HepG2 (cell line): ENCODE data around the gene SLIT3. TPM values are rescaled to one million over a fixed set of nuclear protein-coding genes. Genes with fewer than 3 reads are reported as not detected.

Source experiments
- ATAC-seq: fragments of 200-7000 bp; cut with Tn5 transposase; 3 replicates; pipeline ENCODE4 v1.9.1; 2020; ENCODE audit warnings: mild to moderate bottlenecking, moderate library complexity
- BruUV-seq: library from RNA; stranded (reverse); fragments of 400-500 nt; replicated peaks from 2 replicates; lab custom pipeline; 2021; lab: Mats Ljungman, UMichigan
- CTCF ChIA-PET: fragments of 300-600 bp; formaldehyde crosslinking; extraction: SDS; loops from one replicate; lab custom pipeline; 2021; ENCODE audit warnings: low total read pairs, inconsistent platforms, low intra/inter-chr PET ratio; lab: Yijun Ruan, JAX
- POLR2A ChIA-PET: fragments of 350-600 bp; sonication (Branson Sonifier 250); formaldehyde crosslinking; loops from one replicate; lab custom pipeline; 2020; ENCODE audit warnings: antibody characterized with exemption, inconsistent platforms; lab: Yijun Ruan, JAX
- DNase-seq: peaks from one replicate; pipeline ENCODE4 v3.0.0-alpha.2; 2015; ENCODE audit warnings: low spot score
- FAIRE-seq: peaks from 3 replicates; lab custom pipeline; 2011; peaks lifted over from hg19 to GRCh38; lab: Jason Lieb, UNC
- H2AFZ ChIP-seq: one replicate; pipeline ENCODE4 v1.6.1; 2011; ENCODE audit warnings: low read length, inconsistent platforms
- H3K27ac ChIP-seq: fragments of 300-600 bp; 3 replicates; pipeline ENCODE4 v1.8.0; 2011; ENCODE audit warnings: mixed run types, mild to moderate bottlenecking, mixed read lengths, low read length, inconsistent platforms; ENCODE audit not compliant: insufficient read depth; ENCODE audit errors: extremely low read length
- H3K27me3 ChIP-seq, 2 experiments: fragments of 200-600 bp in 1 of 2; 2 replicates in 1 of 2; 3 replicates in 1 of 2; pipeline versions ENCODE4 v1.6.0 to v1.8.0; 2011; ENCODE audit warnings: low read length in 2 of 2, mild to moderate bottlenecking in 2 of 2, moderate library complexity in 2 of 2, inconsistent platforms in 1 of 2; ENCODE audit not compliant: insufficient read depth in 2 of 2, control insufficient read depth in 1 of 2
- H3K36me3 ChIP-seq, 2 experiments: fragments of 200-600 bp in 1 of 2; replicated peaks in 1 of 2; 2 replicates in 1 of 2; 3 replicates in 1 of 2; pipeline versions ENCODE4 v1.5.1 to v1.8.0; 2011; ENCODE audit warnings: low read length in 2 of 2, inconsistent platforms in 1 of 2; ENCODE audit not compliant: insufficient read depth in 2 of 2, control insufficient read depth in 1 of 2
- H3K4me1 ChIP-seq: 2 replicates; pipeline ENCODE4 v1.5.1; 2012; ENCODE audit warnings: low read length, inconsistent platforms; ENCODE audit not compliant: insufficient read depth
- H3K4me2 ChIP-seq: 2 replicates; pipeline ENCODE4 v1.6.0; 2011; ENCODE audit warnings: low read depth, low read length, inconsistent platforms
- H3K4me3 ChIP-seq, 3 experiments: fragments of 200-600 bp in 1 of 3; sonication (generic), shearing (Covaris generic) in 1 of 3; replicated peaks in 1 of 3; 2 replicates each; pipeline ENCODE4 v1.5.1; 2011 to 2016; ENCODE audit warnings: low read length in 3 of 3, inconsistent platforms in 2 of 3, low read depth in 2 of 3, mild to moderate bottlenecking in 2 of 3, control low read depth in 1 of 3, mixed read lengths in 1 of 3; ENCODE audit not compliant: insufficient read depth in 1 of 3
- H3K79me2 ChIP-seq: one replicate; pipeline ENCODE4 v1.6.1; 2011; ENCODE audit warnings: low read length, inconsistent platforms; ENCODE audit not compliant: insufficient read depth
- H3K9ac ChIP-seq: 2 replicates; pipeline ENCODE4 v1.6.0; 2011; ENCODE audit warnings: mild to moderate bottlenecking, low read depth, low read length, inconsistent platforms; ENCODE audit not compliant: insufficient read depth
- H3K9me3 ChIP-seq: 2 replicates; pipeline ENCODE4 v1.5.1; 2012; ENCODE audit warnings: mild to moderate bottlenecking, low read length
- H4K20me1 ChIP-seq: 2 replicates; pipeline ENCODE4 v1.6.0; 2011; ENCODE audit warnings: inconsistent platforms, mild to moderate bottlenecking, low read length, moderate library complexity; ENCODE audit not compliant: insufficient read depth
- GLI4 ChIP-seq: sonication (generic); formaldehyde crosslinking; IDR thresholded peaks from 2 replicates; pipeline ENCODE4 v1.5.1; 2020; ENCODE audit warnings: missing genetic modification reagents, mild to moderate bottlenecking, moderate library complexity, borderline replicate concordance
- GZF1 ChIP-seq: sonication (generic); formaldehyde crosslinking; IDR thresholded peaks from 2 replicates; pipeline ENCODE4 v1.5.1; 2020; ENCODE audit warnings: mild to moderate bottlenecking, missing genetic modification reagents
- KDM2A ChIP-seq: sonication (generic); formaldehyde crosslinking; IDR thresholded peaks from 2 replicates; pipeline ENCODE4 v1.4.0; 2020; ENCODE audit warnings: low read depth, missing genetic modification reagents, borderline replicate concordance
- MXD4 ChIP-seq: IDR thresholded peaks from 2 replicates; pipeline ENCODE4 v1.6.1; 2016; ENCODE audit warnings: mild to moderate bottlenecking, missing biosample characterization, missing genetic modification reagents
- NFKB2 ChIP-seq: sonication (generic); formaldehyde crosslinking; IDR thresholded peaks from 2 replicates; pipeline ENCODE4 v1.4.0; 2020; ENCODE audit warnings: missing genetic modification reagents, borderline replicate concordance
- PAF1 ChIP-seq: IDR thresholded peaks from 2 replicates; pipeline ENCODE4 v1.6.1; 2016; ENCODE audit warnings: missing genetic modification reagents, missing compliant biosample characterization
- SP140L ChIP-seq: sonication (generic); formaldehyde crosslinking; IDR thresholded peaks from 2 replicates; pipeline ENCODE4 v1.4.0; 2020; ENCODE audit warnings: missing genetic modification reagents, borderline replicate concordance
- STAG1 ChIP-seq: sonication (generic); formaldehyde crosslinking; IDR thresholded peaks from 2 replicates; pipeline ENCODE4 v1.4.0; 2020; ENCODE audit warnings: missing genetic modification reagents
- ZBTB7A ChIP-seq: sonication (generic); formaldehyde crosslinking; IDR thresholded peaks from 2 replicates; pipeline ENCODE4 v1.8.0; 2022; ENCODE audit warnings: mild to moderate bottlenecking, missing genetic modification reagents
- ZNF460 ChIP-seq: sonication (generic); formaldehyde crosslinking; IDR thresholded peaks from 2 replicates; pipeline ENCODE4 v1.5.1; 2020; ENCODE audit warnings: missing genetic modification reagents, mild to moderate bottlenecking, borderline replicate concordance
- ZNF496 ChIP-seq: sonication (generic); formaldehyde crosslinking; IDR thresholded peaks from 2 replicates; pipeline ENCODE4 v1.8.1; 2023; ENCODE audit warnings: mild to moderate bottlenecking, moderate library complexity, missing genetic modification reagents; ENCODE audit not compliant: insufficient replicate concordance
- ZNF563 ChIP-seq: sonication (generic); formaldehyde crosslinking; IDR thresholded peaks from 2 replicates; pipeline ENCODE4 v1.8.0; 2022; ENCODE audit warnings: mild to moderate bottlenecking, moderate library complexity, missing genetic modification reagents
- ZNF589 ChIP-seq: sonication (generic); formaldehyde crosslinking; conservative IDR thresholded peaks from 2 replicates; pipeline ENCODE4 v1.8.0; 2022; ENCODE audit warnings: mild to moderate bottlenecking, moderate library complexity, missing genetic modification reagents
- ZNF891 ChIP-seq: sonication (generic); formaldehyde crosslinking; IDR thresholded peaks from 2 replicates; pipeline ENCODE4 v1.5.0; 2020; ENCODE audit warnings: mild to moderate bottlenecking, missing genetic modification reagents
- ZSCAN30 ChIP-seq: sonication (generic); formaldehyde crosslinking; IDR thresholded peaks from 2 replicates; pipeline ENCODE4 v1.5.0; 2020; ENCODE audit warnings: mild to moderate bottlenecking, missing genetic modification reagents
- ZSCAN31 ChIP-seq: sonication (generic); formaldehyde crosslinking; IDR thresholded peaks from 2 replicates; pipeline ENCODE4 v1.5.0; 2020; ENCODE audit warnings: low read depth, mild to moderate bottlenecking, missing genetic modification reagents
- WGBS: methylation state at CpG from one replicate; pipeline ENCODE4 v1.1.6; 2017; ENCODE audit warnings: low lambda C conversion rate; 5-methylcytosine and 5-hydroxymethylcytosine counted together
- in situ Hi-C: cut with HindIII; loops from 2 replicates; pipeline ENCODE4 v1.10.0; 2017; ENCODE audit warnings: low pct_unique_long_range_greater_than_20kb; ENCODE audit not compliant: extremely low pct_ligation_motif_present
- intact Hi-C: fragments of 100-400 bp; cut with micrococcal nuclease; formaldehyde crosslinking; loops from one replicate; pipeline ENCODE4 v1.10.0; 2022; ENCODE audit not compliant: unreplicated experiment
- polyA plus RNA-seq, 8 experiments: library from polyadenylated mRNA; depleted of rRNA in 3 of 8; stranded (reverse) in 7 of 8; unstranded in 1 of 8; fragments of >200 nt; fragmentation: Illumina TruSeq in 4 of 8; extraction: Trizol in 4 of 8; gene quantifications; 2 replicates each; pipeline versions ENCODE4 v1.2.1 to v1.2.3, GENCODE V29; 2011 to 2016; ENCODE audit warnings: low read depth in 4 of 8, missing spikeins in 1 of 8, mixed read lengths in 1 of 8; ENCODE audit not compliant: insufficient read depth in 1 of 8
- total RNA-seq, 5 experiments: library from RNA; depleted of rRNA; stranded (reverse); fragments of >200 nt; fragmentation: Illumina TruSeq; extraction: Trizol; gene quantifications; 2 replicates each; pipeline ENCODE4 v1.2.3, GENCODE V29; 2016; ENCODE audit warnings: low read depth in 1 of 5
- TF ChIP-seq, protein P1 (sequence below): sonication (generic); formaldehyde crosslinking; conservative IDR thresholded peaks from 2 replicates; pipeline ENCODE4 v1.4.0; 2020; ENCODE audit warnings: mild to moderate bottlenecking, missing genetic modification reagents, moderate library complexity
- TF ChIP-seq, protein P2 (sequence below): sonication (generic); formaldehyde crosslinking; IDR thresholded peaks from 2 replicates; pipeline ENCODE4 v1.8.0; 2022; ENCODE audit warnings: missing genetic modification reagents, mild to moderate bottlenecking, inconsistent platforms, borderline replicate concordance
- TF ChIP-seq, protein P3 (sequence below): sonication (generic); formaldehyde crosslinking; IDR thresholded peaks from 2 replicates; pipeline ENCODE4 v1.5.0; 2020; ENCODE audit warnings: missing genetic modification reagents

Gene SLIT3
- total and polyA plus RNA-seq, 2 of the 13 experiments (the other 11 are each of a cell fraction or from before 2014, with no cell fraction given), result not detected

DNA sequence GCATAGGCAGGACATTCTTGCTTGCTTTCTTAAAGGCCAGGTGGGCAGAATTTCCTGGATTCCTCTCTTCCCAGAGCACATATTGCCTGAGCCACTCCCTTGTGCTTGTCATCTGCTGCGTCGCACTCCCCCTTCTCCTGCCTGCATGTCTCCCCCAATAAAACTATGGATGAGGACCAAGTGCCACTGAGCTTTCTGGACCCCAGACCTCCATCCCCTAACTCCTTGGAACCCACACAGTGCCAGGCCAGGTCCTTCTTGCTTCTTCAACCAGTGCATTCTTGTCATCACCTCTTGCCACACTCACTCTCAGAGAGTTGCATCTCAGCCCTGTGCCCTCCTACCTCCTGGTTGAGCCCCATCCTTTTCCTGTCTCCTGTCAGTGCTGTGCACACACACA is 563.9 kb downstream of the SLIT3 start (continued):
- TF ChIP-seq, protein P1, sequence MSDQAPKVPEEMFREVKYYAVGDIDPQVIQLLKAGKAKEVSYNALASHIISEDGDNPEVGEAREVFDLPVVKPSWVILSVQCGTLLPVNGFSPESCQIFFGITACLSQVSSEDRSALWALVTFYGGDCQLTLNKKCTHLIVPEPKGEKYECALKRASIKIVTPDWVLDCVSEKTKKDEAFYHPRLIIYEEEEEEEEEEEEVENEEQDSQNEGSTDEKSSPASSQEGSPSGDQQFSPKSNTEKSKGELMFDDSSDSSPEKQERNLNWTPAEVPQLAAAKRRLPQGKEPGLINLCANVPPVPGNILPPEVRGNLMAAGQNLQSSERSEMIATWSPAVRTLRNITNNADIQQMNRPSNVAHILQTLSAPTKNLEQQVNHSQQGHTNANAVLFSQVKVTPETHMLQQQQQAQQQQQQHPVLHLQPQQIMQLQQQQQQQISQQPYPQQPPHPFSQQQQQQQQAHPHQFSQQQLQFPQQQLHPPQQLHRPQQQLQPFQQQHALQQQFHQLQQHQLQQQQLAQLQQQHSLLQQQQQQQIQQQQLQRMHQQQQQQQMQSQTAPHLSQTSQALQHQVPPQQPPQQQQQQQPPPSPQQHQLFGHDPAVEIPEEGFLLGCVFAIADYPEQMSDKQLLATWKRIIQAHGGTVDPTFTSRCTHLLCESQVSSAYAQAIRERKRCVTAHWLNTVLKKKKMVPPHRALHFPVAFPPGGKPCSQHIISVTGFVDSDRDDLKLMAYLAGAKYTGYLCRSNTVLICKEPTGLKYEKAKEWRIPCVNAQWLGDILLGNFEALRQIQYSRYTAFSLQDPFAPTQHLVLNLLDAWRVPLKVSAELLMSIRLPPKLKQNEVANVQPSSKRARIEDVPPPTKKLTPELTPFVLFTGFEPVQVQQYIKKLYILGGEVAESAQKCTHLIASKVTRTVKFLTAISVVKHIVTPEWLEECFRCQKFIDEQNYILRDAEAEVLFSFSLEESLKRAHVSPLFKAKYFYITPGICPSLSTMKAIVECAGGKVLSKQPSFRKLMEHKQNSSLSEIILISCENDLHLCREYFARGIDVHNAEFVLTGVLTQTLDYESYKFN, result no peak
- TF ChIP-seq KDM2A, result no peak

DNA sequence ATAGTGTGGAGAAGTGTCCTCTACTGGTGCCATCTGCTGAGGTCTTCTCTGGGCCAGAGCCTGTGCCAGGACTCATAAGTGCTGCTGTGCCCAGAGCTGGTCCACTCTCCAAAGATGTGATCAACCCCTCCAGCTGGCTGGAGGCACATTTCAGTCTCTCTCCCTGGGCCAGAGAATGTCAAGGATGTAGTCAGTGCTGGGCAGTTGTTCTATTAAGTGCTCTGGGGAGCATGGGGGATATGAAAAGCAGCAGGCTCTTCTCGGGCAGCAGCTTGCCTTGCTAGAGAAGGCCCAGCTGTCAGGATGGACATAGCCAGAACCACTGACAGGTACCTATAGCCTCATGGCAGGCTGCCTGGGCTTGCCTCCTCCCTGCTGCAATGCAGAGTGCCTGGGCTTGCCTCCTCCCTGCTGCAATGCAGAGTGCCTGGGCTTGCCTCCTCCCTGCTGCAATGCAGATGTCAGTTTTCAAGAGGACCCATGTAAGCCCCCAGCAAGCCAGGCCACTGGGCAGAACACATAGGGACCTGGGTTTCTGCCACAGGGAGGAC is 564.6 kb downstream of the SLIT3 start:
- BruUV-seq, result no TSS peak
- peaks cover 0 to 10% of the 10 kb centered on the region in 2 experiments; a peak in 2 of 5 replicates for H3K27me3 ChIP-seq
- ChIA-PET POLR2A (no interaction called here), CTCF (no interaction called here)
- no peak for ATAC-seq
- no peak overlapping the region for H3K27ac ChIP-seq
- FAIRE-seq, result no peak
- no CpG with 5 or more reads among the region's 1 CpG for WGBS
- no peak for DNase-seq
- H3K9me3 ChIP-seq, result no peaks in the 10 kb centered on the region
- no peaks in the 10 kb centered on the region for H3K4me1 ChIP-seq
- H3K36me3 ChIP-seq, result no peaks in the 10 kb centered on the region
- H2AFZ ChIP-seq, result no peak overlapping the region
- H3K4me3 ChIP-seq, result no peak overlapping the region
- intact Hi-C loops (no loop called here), in situ Hi-C loops (no loop called here)
- TF ChIP-seq ZNF460 (CRISPR knock-in tag), result no peak
- TF ChIP-seq ZSCAN30 (CRISPR knock-in tag), result no peak
- TF ChIP-seq, protein P2, sequence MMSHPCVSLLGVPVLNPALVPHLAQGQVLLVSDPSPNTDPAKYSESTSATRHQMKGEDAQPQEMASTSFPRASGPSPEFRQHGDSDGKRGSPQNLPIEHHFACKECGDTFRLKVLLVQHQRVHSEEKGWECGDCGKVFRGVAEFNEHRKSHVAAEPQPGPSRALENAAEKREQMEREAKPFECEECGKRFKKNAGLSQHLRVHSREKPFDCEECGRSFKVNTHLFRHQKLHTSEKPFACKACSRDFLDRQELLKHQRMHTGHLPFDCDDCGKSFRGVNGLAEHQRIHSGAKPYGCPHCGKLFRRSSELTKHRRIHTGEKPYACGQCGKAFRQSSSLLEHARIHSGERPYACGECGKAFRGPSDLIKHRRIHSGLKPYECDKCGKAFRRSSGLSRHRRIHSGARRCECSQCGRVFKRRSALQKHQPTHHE (CRISPR knock-in tag), result no peak
- TF ChIP-seq ZNF891 (CRISPR knock-in tag), result no peak
- no peak for TF ChIP-seq ZNF563
- TF ChIP-seq ZBTB7A (CRISPR knock-in tag), result no peak
- no peak for TF ChIP-seq ZNF496 (CRISPR knock-in tag)
- TF ChIP-seq MXD4 (CRISPR knock-in tag), result no peak
- no peak for TF ChIP-seq ZNF589
- no peak for TF ChIP-seq GLI4
- TF ChIP-seq, protein P3, sequence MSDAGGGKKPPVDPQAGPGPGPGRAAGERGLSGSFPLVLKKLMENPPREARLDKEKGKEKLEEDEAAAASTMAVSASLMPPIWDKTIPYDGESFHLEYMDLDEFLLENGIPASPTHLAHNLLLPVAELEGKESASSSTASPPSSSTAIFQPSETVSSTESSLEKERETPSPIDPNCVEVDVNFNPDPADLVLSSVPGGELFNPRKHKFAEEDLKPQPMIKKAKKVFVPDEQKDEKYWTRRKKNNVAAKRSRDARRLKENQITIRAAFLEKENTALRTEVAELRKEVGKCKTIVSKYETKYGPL, result no peak
- TF ChIP-seq STAG1 (CRISPR knock-in tag), result no peak
- no peak for TF ChIP-seq ZSCAN31 (CRISPR knock-in tag)
- TF ChIP-seq SP140L (CRISPR knock-in tag), result no peak
- no peak for TF ChIP-seq GZF1 (CRISPR knock-in tag)
- TF ChIP-seq NFKB2, result no peak
- no peak for TF ChIP-seq PAF1 (CRISPR knock-in tag)
- no peak overlapping the region for H3K4me2 ChIP-seq
- no peak overlapping the region for H3K9ac ChIP-seq
- H3K79me2 ChIP-seq, result no peaks in the 10 kb centered on the region
- no peaks in the 10 kb centered on the region for H4K20me1 ChIP-seq
